ENCODE results near the gene SLC12A8. TPM values are rescaled to one million over a fixed set of nuclear protein-coding genes. Genes with fewer than 3 reads are reported as not detected.

The SLC12A8 gene
- total RNA-seq, 2 experiments from 2014 or later, result 0.36 to 0.38 TPM

GRCh38 chr3:125078951-125079674, 133.4 kb downstream of the SLC12A8 start:
- DNase-seq (no peak), ATAC-seq (ENCODE audit: poor library complexity) (no peak)
- no peaks in the 10 kb centered on the region for H3K9me3 ChIP-seq (ENCODE audit: control insufficient read depth in 1 of 2, insufficient read depth in 1 of 2, low read length in 2 of 2)
- TF ChIP-seq CTCF (IDR thresholded peaks at IDR 0.05), result no peak
- no peaks in the 10 kb centered on the region for H3K36me3 ChIP-seq (ENCODE audit: insufficient read depth, low read length)
- CTCF ChIA-PET, result no interaction called here
- POLR2A ChIA-PET, result no interaction called here
- H3K27ac Mint-ChIP-seq, result no peak overlapping the region
- H3K27ac ChIP-seq (ENCODE audit: low read depth in 1 of 2, low read length in 2 of 2), result no peak overlapping the region
- H3K27me3 ChIP-seq (ENCODE audit: control insufficient read depth in 1 of 2, insufficient read depth in 2 of 2, low read length in 2 of 2), result no peaks in the 10 kb centered on the region
- H3K4me3 Mint-ChIP-seq, result no peak overlapping the region
- intact Hi-C loops (cut with DNase I, micrococcal nuclease), result no loop called here
- no peaks in the 10 kb centered on the region for H3K9me3 Mint-ChIP-seq
- H3K4me1 ChIP-seq (ENCODE audit: insufficient read depth, low read length), result no peaks in the 10 kb centered on the region
- H3K27me3 Mint-ChIP-seq, result no peaks in the 10 kb centered on the region
- no peaks in the 10 kb centered on the region for H3K4me1 Mint-ChIP-seq (ENCODE audit: low read depth)
- H3K36me3 Mint-ChIP-seq (ENCODE audit: low read depth), result no peaks in the 10 kb centered on the region
- no peak overlapping the region for H3K4me3 ChIP-seq (ENCODE audit: low read length)

- Histone ChIP-seq H3K27me3 (ENCODE audit: control insufficient read depth in 1 of 2, insufficient read depth in 2 of 2, low read length in 2 of 2) (no peaks in the 10 kb centered on the region), H3K9me3 (ENCODE audit: control insufficient read depth in 1 of 2, insufficient read depth in 1 of 2, low read length in 2 of 2) (no peaks in the 10 kb centered on the region), H3K4me3 (ENCODE audit: low read length) (no peak overlapping the region), H3K4me1 (ENCODE audit: insufficient read depth, low read length) (no peaks in the 10 kb centered on the region), H3K36me3 (ENCODE audit: insufficient read depth, low read length) (no peaks in the 10 kb centered on the region), H3K27ac (ENCODE audit: low read depth in 1 of 2, low read length in 2 of 2) (no peak overlapping the region)
- no peaks in the 10 kb centered on the region for H3K27me3 Mint-ChIP-seq
- H3K4me3 Mint-ChIP-seq, result no peak overlapping the region
- no peaks in the 10 kb centered on the region for H3K9me3 Mint-ChIP-seq
- CTCF ChIA-PET, result no interaction called here
- no peaks in the 10 kb centered on the region for H3K4me1 Mint-ChIP-seq (ENCODE audit: low read depth)
- intact Hi-C loops (cut with DNase I, micrococcal nuclease), result no loop called here
- DNase-seq (no peak), ATAC-seq (ENCODE audit: poor library complexity) (no peak)
- no peak for TF ChIP-seq CTCF (IDR thresholded peaks at IDR 0.05)
- no peaks in the 10 kb centered on the region for H3K36me3 Mint-ChIP-seq (ENCODE audit: low read depth)
- H3K27ac Mint-ChIP-seq, result no peak overlapping the region
- POLR2A ChIA-PET, result no interaction called here
Measured at GRCh38 chr3:125077864-125078263, 134.7 kb downstream of the SLC12A8 start.

GRCh38 chr3:125076464-125076863, 136.1 kb downstream of the SLC12A8 start:
- POLR2A ChIA-PET, result no interaction called here
- Histone ChIP-seq H3K27me3 (ENCODE audit: control insufficient read depth in 1 of 2, insufficient read depth in 2 of 2, low read length in 2 of 2) (no peaks in the 10 kb centered on the region), H3K27ac (ENCODE audit: low read depth in 1 of 2, low read length in 2 of 2) (no peak overlapping the region), H3K4me1 (ENCODE audit: insufficient read depth, low read length) (no peaks in the 10 kb centered on the region), H3K9me3 (ENCODE audit: control insufficient read depth in 1 of 2, insufficient read depth in 1 of 2, low read length in 2 of 2) (no peaks in the 10 kb centered on the region), H3K36me3 (ENCODE audit: insufficient read depth, low read length) (no peaks in the 10 kb centered on the region), H3K4me3 (ENCODE audit: low read length) (no peak overlapping the region)
- Mint-ChIP-seq H3K4me3 (no peak overlapping the region), H3K9me3 (no peaks in the 10 kb centered on the region), H3K27me3 (no peaks in the 10 kb centered on the region), H3K36me3 (ENCODE audit: low read depth) (no peaks in the 10 kb centered on the region), H3K27ac (no peak overlapping the region), H3K4me1 (ENCODE audit: low read depth) (no peaks in the 10 kb centered on the region)
- intact Hi-C loops (cut with DNase I, micrococcal nuclease), result no loop called here
- CTCF ChIA-PET, result no interaction called here
- DNase-seq (no peak), ATAC-seq (ENCODE audit: poor library complexity) (no peak)
- no peak for TF ChIP-seq CTCF (IDR thresholded peaks at IDR 0.05)

Measured in CD4-positive, alpha-beta T cell (primary cell).